IMR-90 (cell line): Measurements from ENCODE around the gene C5orf63. TPM values are rescaled to one million over a fixed set of nuclear protein-coding genes. Genes with fewer than 3 reads are reported as not detected.

Experiments used
- ATAC-seq: fragments of 200-7000 bp; cut with Tn5 transposase; 2 replicates; pipeline ENCODE4 v1.9.1; 2020; ENCODE audit warnings: low read depth, mild to moderate bottlenecking, moderate library complexity
- BruUV-seq: library from RNA; stranded (reverse); fragments of 400-500 nt; replicated peaks from 2 replicates; lab custom pipeline; 2021; lab: Mats Ljungman, UMichigan
- CTCF ChIA-PET: fragments of 300-600 bp; formaldehyde crosslinking; extraction: SDS; loops from one replicate; lab custom pipeline; 2021; ENCODE audit warnings: antibody characterized with exemption; lab: Yijun Ruan, JAX
- POLR2A ChIA-PET: fragments of 300-600 bp; sonication (Branson Sonifier 250); formaldehyde crosslinking; loops from one replicate; lab custom pipeline; 2022; ENCODE audit warnings: antibody characterized with exemption; ENCODE audit not compliant: unreplicated experiment; lab: Charles Lee
- DNase-seq: peaks from one replicate; pipeline ENCODE4 v3.0.0; 2013
- H2AFZ ChIP-seq: replicated peaks from 2 replicates; pipeline ENCODE3; 2013; ENCODE audit warnings: low read length, mild to moderate bottlenecking; ENCODE audit not compliant: poor library complexity
- H2AK5ac ChIP-seq: 2 replicates; pipeline ENCODE4 v1.6.1; 2013; ENCODE audit warnings: low read depth, low read length, inconsistent platforms
- H2AK9ac ChIP-seq: replicated peaks from 2 replicates; pipeline ENCODE3; 2013; ENCODE audit warnings: mild to moderate bottlenecking, low read depth, low read length, moderate library complexity; ENCODE audit not compliant: poor library complexity
- H2BK120ac ChIP-seq: 2 replicates; pipeline ENCODE4 v1.6.1; 2013; ENCODE audit warnings: low read depth, low read length, inconsistent platforms
- H2BK15ac ChIP-seq: 3 replicates; pipeline ENCODE4 v1.6.1; 2013; ENCODE audit warnings: low read depth, low read length, inconsistent platforms
- H2BK20ac ChIP-seq: 2 replicates; pipeline ENCODE4 v1.6.1; 2013; ENCODE audit warnings: low read depth, mild to moderate bottlenecking, inconsistent platforms, low read length, moderate library complexity
- H2BK5ac ChIP-seq: 2 replicates; pipeline ENCODE4 v1.6.1; 2013; ENCODE audit warnings: mild to moderate bottlenecking, low read depth, low read length, inconsistent platforms; ENCODE audit not compliant: poor library complexity, severe bottlenecking
- H3K14ac ChIP-seq: replicated peaks from 2 replicates; pipeline ENCODE4 v1.6.1; 2013; ENCODE audit warnings: low read depth, low read length, inconsistent platforms
- H3K18ac ChIP-seq: 2 replicates; pipeline ENCODE4 v1.6.1; 2013; ENCODE audit warnings: low read depth, low read length, control low read depth
- H3K23ac ChIP-seq: 2 replicates; pipeline ENCODE4 v1.6.1; 2013; ENCODE audit warnings: low read depth, low read length, inconsistent platforms
- H3K27ac ChIP-seq: 2 replicates; pipeline ENCODE4 v1.5.1; 2013; ENCODE audit warnings: mild to moderate bottlenecking, control low read depth, low read length; ENCODE audit not compliant: insufficient read depth
- H3K27me3 ChIP-seq: 2 replicates; pipeline ENCODE4 v1.6.1; 2013; ENCODE audit warnings: low read length; ENCODE audit not compliant: control insufficient read depth, insufficient read depth
- H3K36me3 ChIP-seq: 2 replicates; pipeline ENCODE4 v1.6.1; 2013; ENCODE audit warnings: low read length, mixed read lengths; ENCODE audit not compliant: control insufficient read depth, insufficient read depth
- H3K4ac ChIP-seq: 2 replicates; pipeline ENCODE4 v1.6.1; 2013; ENCODE audit warnings: low read depth, low read length, inconsistent platforms
- H3K4me1 ChIP-seq: 2 replicates; pipeline ENCODE4 v1.6.1; 2013; ENCODE audit warnings: low read length, mixed read lengths; ENCODE audit not compliant: control insufficient read depth, insufficient read depth
- H3K4me2 ChIP-seq: 2 replicates; pipeline ENCODE4 v1.6.1; 2013; ENCODE audit warnings: low read depth, mild to moderate bottlenecking, control low read depth, low read length, moderate library complexity
- H3K4me3 ChIP-seq: 2 replicates; pipeline ENCODE4 v1.5.1; 2013; ENCODE audit warnings: low read depth, mild to moderate bottlenecking, control low read depth, low read length, moderate library complexity; ENCODE audit not compliant: insufficient read depth
- H3K56ac ChIP-seq: 2 replicates; pipeline ENCODE4 v1.6.1; 2013; ENCODE audit warnings: low read length, inconsistent platforms; ENCODE audit not compliant: insufficient read depth; ENCODE audit errors: extremely low read depth
- H3K79me1 ChIP-seq, 2 experiments: 2 replicates each; pipeline ENCODE4 v1.6.1; 2013; ENCODE audit warnings: low read length in 2 of 2, inconsistent platforms in 1 of 2, low read depth in 1 of 2
- H3K9ac ChIP-seq: 2 replicates; pipeline ENCODE4 v1.6.1; 2013; ENCODE audit warnings: low read depth, low read length, control low read depth
- H3K9me1 ChIP-seq: 2 replicates; pipeline ENCODE4 v1.6.1; 2013; ENCODE audit warnings: low read length, inconsistent platforms; ENCODE audit not compliant: insufficient read depth
- H3K9me3 ChIP-seq: 2 replicates; pipeline ENCODE4 v1.6.1; 2013; ENCODE audit warnings: low read length; ENCODE audit not compliant: control insufficient read depth, insufficient read depth
- H4K20me1 ChIP-seq: 2 replicates; pipeline ENCODE4 v1.6.1; 2013; ENCODE audit warnings: low read length, inconsistent platforms; ENCODE audit not compliant: insufficient read depth
- H4K5ac ChIP-seq: 2 replicates; pipeline ENCODE4 v1.6.1; 2013; ENCODE audit warnings: mild to moderate bottlenecking, low read depth, low read length, control low read depth
- H4K8ac ChIP-seq, 2 experiments: 2 replicates each; pipeline ENCODE4 v1.6.1; 2013; ENCODE audit warnings: low read depth in 2 of 2, low read length in 2 of 2, control low read depth in 1 of 2, inconsistent platforms in 1 of 2
- H4K91ac ChIP-seq: 2 replicates; pipeline ENCODE4 v1.6.1; 2013; ENCODE audit warnings: low read depth, low read length, inconsistent platforms; ENCODE audit not compliant: insufficient read depth
- BHLHE40 ChIP-seq: fragments of 150-350 bp; IDR thresholded peaks from 2 replicates; pipeline ENCODE4 v1.6.1; 2016; ENCODE audit warnings: mild to moderate bottlenecking, low read depth, low read length
- CEBPB ChIP-seq: IDR thresholded peaks from 2 replicates; pipeline ENCODE4 v1.6.1; 2012; ENCODE audit warnings: low read depth, low read length, improper control_type of control experiment
- CHD1 ChIP-seq: IDR thresholded peaks from 2 replicates; pipeline ENCODE4 v1.6.1; 2012; ENCODE audit warnings: low read depth, low read length, improper control_type of control experiment
- FOS ChIP-seq: fragments of 150-350 bp; IDR thresholded peaks from 2 replicates; pipeline ENCODE4 v1.6.1; 2016; ENCODE audit warnings: low read depth, low read length
- MAFK ChIP-seq: IDR thresholded peaks from 2 replicates; pipeline ENCODE4 v1.6.1; 2012; ENCODE audit warnings: low read depth, low read length, improper control_type of control experiment
- MAZ ChIP-seq: IDR thresholded peaks from 2 replicates; pipeline ENCODE4 v1.6.1; 2012; ENCODE audit warnings: low read depth, mild to moderate bottlenecking, low read length, improper control_type of control experiment, moderate library complexity, borderline replicate concordance
- MXI1 ChIP-seq: IDR thresholded peaks from 2 replicates; pipeline ENCODE4 v1.6.1; 2012; ENCODE audit warnings: low read depth, mild to moderate bottlenecking, low read length, moderate library complexity, borderline replicate concordance
- NFE2L2 ChIP-seq: fragments of 150-350 bp; IDR thresholded peaks from 2 replicates; pipeline ENCODE4 v1.6.1; 2016; ENCODE audit warnings: low read depth, mild to moderate bottlenecking, low read length
- POLR2A ChIP-seq: IDR thresholded peaks from 2 replicates; pipeline ENCODE4 v1.6.1; 2012; ENCODE audit warnings: mild to moderate bottlenecking, low read depth, low read length
- RAD21 ChIP-seq: IDR thresholded peaks from 2 replicates; pipeline ENCODE4 v1.6.1; 2012; ENCODE audit warnings: low read length, improper control_type of control experiment
- RCOR1 ChIP-seq: IDR thresholded peaks from 2 replicates; pipeline ENCODE4 v1.6.1; 2012; ENCODE audit warnings: mild to moderate bottlenecking, low read length, improper control_type of control experiment; ENCODE audit not compliant: insufficient replicate concordance
- RFX5 ChIP-seq: IDR thresholded peaks from 2 replicates; pipeline ENCODE4 v1.8.0; 2012; ENCODE audit warnings: low read depth, mild to moderate bottlenecking, low read length, moderate library complexity
- SMC3 ChIP-seq: fragments of 150-350 bp; IDR thresholded peaks from 2 replicates; pipeline ENCODE4 v1.6.1; 2016; ENCODE audit warnings: low read depth, mild to moderate bottlenecking, antibody characterized with exemption, low read length, moderate library complexity
- WGBS, 2 experiments: methylation state at CpG; one replicate each; pipeline versions ENCODE4 v1.1.5 to v1.1.7; 2013; ENCODE audit warnings: missing lambda C conversion rate in 2 of 2; ENCODE audit not compliant: insufficient read length in 1 of 2; ENCODE audit errors: extremely low coverage in 2 of 2; 5-methylcytosine and 5-hydroxymethylcytosine counted together
- dilution Hi-C: fragments of 300-500 bp; cut with HindIII; formaldehyde crosslinking; loops from one replicate; pipeline ENCODE4 v1.14.3; 2018; ENCODE audit warnings: low sequenced_read_pairs; ENCODE audit not compliant: unreplicated experiment
- in situ Hi-C: fragments of 300-500 bp; cut with MboI; formaldehyde crosslinking; loops from 3 replicates; pipeline ENCODE4 v1.14.3; 2019; ENCODE audit warnings: low sequenced_read_pairs, inconsistent platforms, mixed read lengths
- intact Hi-C: fragments of 100-400 bp; cut with micrococcal nuclease; formaldehyde crosslinking; loops from 2 replicates; pipeline ENCODE4 v1.10.0; 2022
- polyA plus RNA-seq, 3 experiments: library from polyadenylated mRNA; depleted of rRNA; stranded (reverse); fragments of >200 nt; gene quantifications; 2 replicates each; pipeline ENCODE4 v1.2.3, GENCODE V29; 2012; ENCODE audit warnings: low replicate concordance in 1 of 3
- total RNA-seq: library from RNA; depleted of rRNA; stranded (reverse); fragments of >200 nt; gene quantifications from 2 replicates; pipeline ENCODE4 v1.2.3, GENCODE V29; 2012
- TF ChIP-seq, protein P1 (sequence below): fragments of 150-350 bp; IDR thresholded peaks from 2 replicates; pipeline ENCODE4 v1.6.1; 2017; ENCODE audit warnings: mild to moderate bottlenecking, antibody characterized with exemption, low read length, low read depth
- TF ChIP-seq, protein P2 (sequence below): conservative IDR thresholded peaks from 2 replicates; pipeline ENCODE4 v1.5.1; 2012; ENCODE audit warnings: mild to moderate bottlenecking, low read depth, low read length, improper control_type of control experiment
- TF ChIP-seq, protein P3 (sequence below): fragments of 150-350 bp; IDR thresholded peaks from 2 replicates; pipeline ENCODE4 v1.6.1; 2016; ENCODE audit warnings: low read depth, mild to moderate bottlenecking, low read length, moderate library complexity, borderline replicate concordance

C5orf63 gene
- total and polyA plus RNA-seq, 2 of the 4 experiments (the other 2 are of a cell fraction), result 0.72 to 1.1 TPM

DNA sequence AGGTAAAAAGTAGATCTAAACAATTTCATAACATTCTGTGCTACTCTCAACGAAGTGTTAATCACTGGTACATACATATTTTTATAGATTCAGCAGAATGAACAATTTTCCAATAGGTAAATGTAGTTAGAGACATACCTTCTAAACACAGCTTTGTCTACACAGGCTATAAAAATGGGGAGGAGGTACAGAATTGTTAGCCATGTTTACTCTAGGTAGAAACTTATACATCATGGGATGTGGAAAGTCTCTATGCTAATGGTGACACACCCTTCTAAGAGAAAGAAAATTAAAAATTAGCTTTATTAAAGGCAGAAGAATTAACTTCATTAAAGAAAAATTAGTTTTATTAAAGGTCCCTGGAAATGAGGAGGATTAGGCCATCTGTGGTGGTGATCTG is 11.8 kb downstream of the C5orf63 start:
- H3K9me1 ChIP-seq, result no peaks in the 10 kb centered on the region
- no peak overlapping the region for H2AFZ ChIP-seq
- H2AK5ac ChIP-seq, result no peak overlapping the region
- no peak overlapping the region for H3K9ac ChIP-seq
- no peak overlapping the region for H3K4me2 ChIP-seq
- no peak overlapping the region for H4K5ac ChIP-seq
- no peak overlapping the region for H2AK9ac ChIP-seq
- H2BK15ac ChIP-seq, result no peak overlapping the region
- H4K20me1 ChIP-seq, result no peaks in the 10 kb centered on the region
- H2BK20ac ChIP-seq, result no peak overlapping the region
- no peak overlapping the region for H4K91ac ChIP-seq
- CTCF ChIA-PET, result interaction anchor here (0.6 kb wide), 1 partner anchor 13 kb away, joined by 5 read pairs; no protein-coding TSS in a partner anchor
- H3K14ac ChIP-seq, result no peak overlapping the region
- no CpG with 5 or more reads among the region's 1 CpG for WGBS, 2 experiments
- no peak overlapping the region for H3K4me3 ChIP-seq
- no peaks in the 10 kb centered on the region for H3K9me3 ChIP-seq
- H3K27ac ChIP-seq, result no peak overlapping the region
- TF ChIP-seq RFX5 (no peak), CEBPB (no peak), MAZ (no peak), RAD21 (no peak), POLR2A (no peak), SMC3 (no peak), FOS (no peak), MAFK (no peak), CHD1 (no peak), RCOR1 (no peak), NFE2L2 (no peak), MXI1 (no peak), BHLHE40 (no peak)
- TF ChIP-seq, protein P1, sequence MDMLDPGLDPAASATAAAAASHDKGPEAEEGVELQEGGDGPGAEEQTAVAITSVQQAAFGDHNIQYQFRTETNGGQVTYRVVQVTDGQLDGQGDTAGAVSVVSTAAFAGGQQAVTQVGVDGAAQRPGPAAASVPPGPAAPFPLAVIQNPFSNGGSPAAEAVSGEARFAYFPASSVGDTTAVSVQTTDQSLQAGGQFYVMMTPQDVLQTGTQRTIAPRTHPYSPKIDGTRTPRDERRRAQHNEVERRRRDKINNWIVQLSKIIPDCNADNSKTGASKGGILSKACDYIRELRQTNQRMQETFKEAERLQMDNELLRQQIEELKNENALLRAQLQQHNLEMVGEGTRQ, result no peak
- TF ChIP-seq, protein P2, sequence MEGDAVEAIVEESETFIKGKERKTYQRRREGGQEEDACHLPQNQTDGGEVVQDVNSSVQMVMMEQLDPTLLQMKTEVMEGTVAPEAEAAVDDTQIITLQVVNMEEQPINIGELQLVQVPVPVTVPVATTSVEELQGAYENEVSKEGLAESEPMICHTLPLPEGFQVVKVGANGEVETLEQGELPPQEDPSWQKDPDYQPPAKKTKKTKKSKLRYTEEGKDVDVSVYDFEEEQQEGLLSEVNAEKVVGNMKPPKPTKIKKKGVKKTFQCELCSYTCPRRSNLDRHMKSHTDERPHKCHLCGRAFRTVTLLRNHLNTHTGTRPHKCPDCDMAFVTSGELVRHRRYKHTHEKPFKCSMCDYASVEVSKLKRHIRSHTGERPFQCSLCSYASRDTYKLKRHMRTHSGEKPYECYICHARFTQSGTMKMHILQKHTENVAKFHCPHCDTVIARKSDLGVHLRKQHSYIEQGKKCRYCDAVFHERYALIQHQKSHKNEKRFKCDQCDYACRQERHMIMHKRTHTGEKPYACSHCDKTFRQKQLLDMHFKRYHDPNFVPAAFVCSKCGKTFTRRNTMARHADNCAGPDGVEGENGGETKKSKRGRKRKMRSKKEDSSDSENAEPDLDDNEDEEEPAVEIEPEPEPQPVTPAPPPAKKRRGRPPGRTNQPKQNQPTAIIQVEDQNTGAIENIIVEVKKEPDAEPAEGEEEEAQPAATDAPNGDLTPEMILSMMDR, result no peak
- TF ChIP-seq, protein P3, sequence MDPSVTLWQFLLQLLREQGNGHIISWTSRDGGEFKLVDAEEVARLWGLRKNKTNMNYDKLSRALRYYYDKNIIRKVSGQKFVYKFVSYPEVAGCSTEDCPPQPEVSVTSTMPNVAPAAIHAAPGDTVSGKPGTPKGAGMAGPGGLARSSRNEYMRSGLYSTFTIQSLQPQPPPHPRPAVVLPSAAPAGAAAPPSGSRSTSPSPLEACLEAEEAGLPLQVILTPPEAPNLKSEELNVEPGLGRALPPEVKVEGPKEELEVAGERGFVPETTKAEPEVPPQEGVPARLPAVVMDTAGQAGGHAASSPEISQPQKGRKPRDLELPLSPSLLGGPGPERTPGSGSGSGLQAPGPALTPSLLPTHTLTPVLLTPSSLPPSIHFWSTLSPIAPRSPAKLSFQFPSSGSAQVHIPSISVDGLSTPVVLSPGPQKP, result no peak
- H2BK5ac ChIP-seq, result no peak overlapping the region
- intact Hi-C loops (no loop called here), dilution Hi-C loops (no loop called here), in situ Hi-C loops (no loop called here)
- H2BK120ac ChIP-seq, result no peak overlapping the region
- no peaks in the 10 kb centered on the region for H3K79me1 ChIP-seq
- no peak overlapping the region for H3K18ac ChIP-seq
- H3K4ac ChIP-seq, result no peak overlapping the region
- H4K8ac ChIP-seq, result no peak overlapping the region
- POLR2A ChIA-PET, result no interaction called here
- H3K27me3 ChIP-seq, result no peaks in the 10 kb centered on the region
- no TSS peak for BruUV-seq
- DNase-seq (no peak), ATAC-seq (no peak)
- H3K23ac ChIP-seq, result no peak overlapping the region
- no peaks in the 10 kb centered on the region for H3K36me3 ChIP-seq
- H3K56ac ChIP-seq, result no peak overlapping the region
- H3K4me1 ChIP-seq, result no peaks in the 10 kb centered on the region
